HL-60 (cell line): ENCODE measurements around the gene ICAM5.

ENCODE experiments used
- CTCF ChIP-seq: IDR thresholded peaks from one replicate; pipeline ENCODE4 v1.5.1; 2011; ENCODE audit warnings: low read length, control low read depth, inconsistent platforms; ENCODE audit not compliant: insufficient read depth
- GABPA ChIP-seq: IDR thresholded peaks from 2 replicates; pipeline ENCODE4 v1.6.1; 2012; ENCODE audit warnings: low read depth

- TF ChIP-seq GABPA = no peak
- TF ChIP-seq CTCF = no peak
These were observed 35.5 kb upstream of the ICAM5 start for GRCh38 chr19:10254244-10254643.
